Measurements from ENCODE around the gene GOLGA6L24.
"Not testable (repeated sequence)": the region's sequence is repeated elsewhere in the genome, so short reads cannot be mapped to it uniquely, and the experiment has no call there.

The GOLGA6L24 gene, protein sequence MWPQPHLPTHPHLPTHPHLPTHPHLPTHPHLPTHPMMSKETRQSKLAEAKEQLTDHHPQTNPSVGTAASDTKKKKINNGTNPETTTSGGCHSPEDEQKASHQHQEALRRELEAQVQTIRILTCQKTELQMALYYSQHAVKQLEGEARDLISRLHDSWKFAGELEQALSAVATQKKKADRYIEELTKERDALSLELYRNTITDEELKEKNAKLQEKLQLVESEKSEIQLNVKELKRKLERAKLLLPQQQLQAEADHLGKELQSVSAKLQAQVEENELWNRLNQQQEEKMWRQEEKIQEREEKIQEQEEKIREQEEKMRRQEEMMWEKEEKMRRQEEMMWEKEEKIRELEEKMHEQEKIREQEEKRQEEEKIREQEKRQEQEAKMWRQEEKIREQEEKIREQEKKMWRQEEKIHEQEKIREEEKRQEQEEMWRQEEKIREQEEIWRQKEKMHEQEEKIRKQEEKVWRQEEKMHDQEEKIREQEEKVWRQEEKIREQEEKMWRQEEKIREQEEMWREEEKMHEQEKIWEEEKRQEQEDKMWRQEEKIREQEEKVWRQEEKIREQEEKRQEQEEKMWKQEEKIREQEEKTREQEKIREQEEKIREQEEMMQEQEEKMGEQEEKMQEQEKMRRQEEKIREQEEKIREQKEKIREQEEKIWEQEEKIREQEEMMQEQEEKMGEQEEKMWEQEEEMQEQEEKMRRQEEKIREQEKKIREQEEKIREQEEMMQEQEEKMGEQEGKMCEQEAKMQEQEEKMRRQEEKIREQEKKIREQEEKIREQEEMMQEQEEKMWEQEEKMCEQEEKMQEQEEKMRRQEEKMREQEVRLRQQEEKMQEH

DNA sequence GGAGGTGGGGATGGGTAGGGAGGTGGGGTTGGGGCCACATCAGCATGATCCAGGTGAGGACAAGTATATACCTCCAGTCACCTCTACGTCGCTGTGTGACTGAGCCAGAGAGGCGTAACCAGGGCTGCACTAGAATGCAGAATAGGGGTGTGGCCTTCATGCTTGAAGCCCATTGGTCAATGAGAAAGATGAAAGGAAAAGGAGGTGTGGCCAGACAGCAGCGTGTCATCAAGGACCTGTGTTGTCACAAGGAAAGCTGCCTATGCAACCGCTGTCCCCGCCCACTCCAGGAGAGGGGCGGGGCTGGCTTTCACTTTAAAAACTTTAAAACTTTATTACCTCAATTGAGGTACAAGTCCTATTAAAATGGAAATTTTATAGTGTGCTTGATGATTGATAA is at the start of gene GOLGA6L24:
TSS of gene GOLGA6L24 (minus strand) at position 101 of the 400 bp plus-strand sequence. CDS start at position 40, 61 bp downstream.
- DNase-seq: not testable (repeated sequence)

DNA sequence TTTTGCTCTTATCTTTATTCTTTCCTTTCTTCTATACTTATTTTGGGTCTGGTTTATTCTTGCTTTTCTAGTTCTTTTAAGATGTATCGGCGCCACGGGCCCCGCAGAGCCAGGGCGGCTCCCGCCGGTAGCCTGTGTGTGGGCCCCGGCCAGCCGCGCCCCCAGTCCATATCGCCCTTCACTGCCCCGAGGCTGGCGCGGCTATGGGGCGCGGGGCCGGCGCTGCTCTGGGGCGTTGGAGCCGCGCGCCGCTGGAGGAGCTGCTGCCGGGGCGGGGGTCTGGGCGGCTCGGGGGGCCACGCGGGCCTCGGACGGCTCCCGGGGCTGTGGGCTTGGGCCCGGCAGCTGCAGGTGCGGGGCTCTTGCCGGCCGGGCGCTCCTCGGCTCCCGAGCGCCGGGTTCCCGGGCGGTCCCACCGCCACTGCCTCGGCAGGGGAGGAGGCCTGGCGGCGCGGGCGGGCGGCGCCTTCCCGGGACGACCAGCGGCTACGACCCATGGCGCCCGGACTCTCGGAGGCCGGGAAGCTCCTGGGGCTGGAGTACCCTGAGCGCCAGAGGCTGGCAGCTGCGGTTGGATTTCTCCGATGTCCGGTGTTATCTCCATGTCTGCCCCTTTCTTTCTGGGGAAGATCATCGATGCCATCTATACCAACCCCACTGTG is 45.0 kb upstream of the GOLGA6L24 start:
- not testable (repeated sequence) for DNase-seq

DNA sequence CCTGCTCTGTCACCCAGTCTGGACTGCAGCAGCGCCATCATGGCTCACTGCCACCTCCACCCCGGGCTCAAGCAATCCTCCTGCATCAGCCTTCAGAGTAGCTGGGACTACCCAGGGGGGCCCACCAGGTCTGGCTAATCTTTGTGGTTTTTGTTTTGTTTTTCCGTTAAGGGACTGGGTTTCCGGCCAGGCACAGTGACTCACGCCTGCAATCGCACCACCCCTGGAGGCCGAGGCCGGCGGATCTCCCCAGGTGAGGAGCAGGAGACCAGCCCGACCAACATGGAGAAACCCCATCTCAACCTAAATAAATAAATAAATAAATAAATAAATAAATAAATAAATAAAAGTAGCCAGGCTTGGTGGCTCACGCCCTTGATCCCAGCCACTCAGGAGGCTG is 38.1 kb upstream of the GOLGA6L24 start:
- not testable (repeated sequence) for DNase-seq

DNA sequence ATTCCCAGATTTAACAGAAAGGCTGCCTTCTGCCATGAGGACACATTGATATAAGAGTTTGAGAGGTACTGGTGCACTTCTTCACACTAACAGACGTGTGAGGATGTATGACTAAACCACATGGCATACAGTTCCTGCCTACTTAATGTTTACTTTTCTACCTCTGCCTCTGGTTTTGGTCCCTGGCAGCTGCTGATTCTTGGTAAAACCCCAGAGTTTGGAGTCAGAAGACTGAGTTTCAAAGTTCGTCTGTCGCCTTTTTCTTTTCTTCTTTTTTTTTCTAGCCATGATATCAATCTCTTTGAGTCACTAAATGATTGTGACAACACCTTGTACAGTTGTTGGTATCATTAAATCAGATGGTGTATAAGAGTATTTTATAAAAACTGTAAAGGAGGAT is 22.2 kb upstream of the GOLGA6L24 start:
- DNase-seq: not testable (repeated sequence)

DNA sequence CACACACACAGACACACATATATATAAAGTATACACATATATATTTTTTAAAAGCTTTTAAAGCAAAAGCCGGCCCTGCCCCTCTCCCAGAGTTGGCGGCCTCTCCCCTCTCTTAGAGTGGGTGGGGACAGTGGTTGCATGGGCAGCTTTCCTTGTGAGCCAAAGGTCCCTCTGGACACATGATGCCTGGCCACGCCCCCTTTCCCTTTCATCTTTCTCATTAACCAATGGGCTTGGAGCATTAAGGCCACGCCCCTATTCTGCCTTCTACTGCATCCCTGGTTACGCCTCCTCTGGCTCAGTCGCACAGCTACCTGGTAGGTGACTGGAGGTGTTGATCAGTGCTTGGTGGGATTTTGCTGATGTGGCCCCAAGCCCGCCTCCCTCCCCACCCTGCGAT is 20.5 kb upstream of the GOLGA6L24 start, which contains the start of gene GOLGA8F:
TSS of gene GOLGA8F (plus strand) at position 301 of the 400 bp plus-strand sequence. CDS start at position 399, 98 bp downstream.
- not testable (repeated sequence) for DNase-seq

DNA sequence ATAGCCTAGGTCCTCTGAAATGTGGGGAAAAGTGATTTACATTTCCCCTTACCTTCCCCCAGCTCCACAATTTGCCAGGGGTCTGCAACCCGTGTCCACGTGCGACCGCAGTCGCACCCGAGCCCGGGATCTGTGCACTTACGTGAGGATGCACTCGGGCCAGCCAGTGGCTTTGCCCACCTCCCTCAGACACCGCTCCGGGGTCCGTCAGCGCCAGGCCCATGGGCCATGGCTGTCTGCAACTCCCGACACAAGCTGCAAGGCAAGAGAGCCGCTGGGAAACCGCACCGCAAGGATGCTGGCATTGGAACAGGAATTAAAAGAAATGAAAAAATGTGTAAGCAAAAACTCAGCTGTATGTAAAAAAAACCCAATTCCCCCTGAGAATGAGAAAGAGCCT is 7.6 kb upstream of the GOLGA6L24 start:
- DNase-seq: not testable (repeated sequence)

DNA sequence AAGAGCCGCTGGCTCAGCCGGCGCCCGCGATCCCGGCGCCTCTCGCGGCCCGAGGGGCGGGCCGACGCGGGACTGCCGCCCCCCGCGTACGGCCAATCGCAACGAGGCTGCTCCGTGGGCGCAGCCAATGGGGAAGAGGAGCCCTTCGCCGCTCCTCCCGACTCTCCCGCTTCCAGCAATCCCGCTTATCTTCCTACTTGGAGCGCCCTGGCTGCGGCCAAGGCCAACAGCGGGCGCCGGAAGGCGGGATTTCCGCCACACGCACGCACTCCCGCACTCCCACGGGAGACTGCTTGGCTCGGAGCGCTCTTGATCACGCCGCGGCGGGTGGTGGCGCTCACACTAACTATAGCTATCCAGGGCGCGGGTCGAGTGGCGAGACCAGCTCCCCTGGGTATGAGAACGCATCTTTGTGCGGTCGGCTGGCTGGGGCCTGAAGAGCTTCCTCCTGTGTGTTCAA is 35.7 kb downstream of the GOLGA6L24 start, which contains the start of gene HERC2:
TSS of gene HERC2 (minus strand) at position 51 of the 460 bp plus-strand sequence. CDS start 746 bp downstream, outside the sequence.
- not testable (repeated sequence) for DNase-seq

DNA sequence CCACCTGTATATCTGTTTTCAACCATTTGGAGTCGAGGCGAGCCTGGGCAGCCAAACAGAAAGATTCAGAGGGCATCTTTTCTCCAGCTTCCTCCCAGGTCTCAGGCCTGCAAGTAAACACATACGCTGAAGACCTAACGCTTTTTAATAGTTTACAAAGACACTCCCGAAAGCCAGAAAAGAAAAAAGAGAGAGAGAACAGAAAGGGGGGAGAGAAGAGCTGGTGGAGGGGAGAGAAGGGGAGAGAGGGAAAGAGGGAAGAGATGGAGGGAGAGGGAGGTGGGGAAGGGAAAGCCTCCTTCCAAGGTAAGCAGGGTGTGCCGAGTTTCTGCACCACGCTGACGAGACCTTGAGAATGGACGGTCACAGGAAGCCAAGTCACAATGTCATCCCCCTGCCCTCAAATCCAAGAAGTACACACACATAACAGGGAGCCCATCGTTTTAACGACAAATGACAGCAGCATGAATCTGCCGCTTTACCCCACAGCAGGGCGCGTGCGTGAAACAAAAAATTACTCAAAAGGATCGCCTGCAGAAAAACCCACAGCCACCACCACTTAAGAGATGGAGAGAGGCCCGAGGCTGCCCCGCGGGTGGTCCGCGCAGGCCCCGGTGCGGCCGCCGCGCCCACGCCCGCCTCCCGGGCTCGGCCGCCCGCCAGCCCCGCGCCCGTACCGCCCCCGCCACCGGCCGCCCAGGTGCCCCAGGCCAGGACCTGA is 36.4 kb downstream of the GOLGA6L24 start:
- not testable (repeated sequence) for DNase-seq

DNA sequence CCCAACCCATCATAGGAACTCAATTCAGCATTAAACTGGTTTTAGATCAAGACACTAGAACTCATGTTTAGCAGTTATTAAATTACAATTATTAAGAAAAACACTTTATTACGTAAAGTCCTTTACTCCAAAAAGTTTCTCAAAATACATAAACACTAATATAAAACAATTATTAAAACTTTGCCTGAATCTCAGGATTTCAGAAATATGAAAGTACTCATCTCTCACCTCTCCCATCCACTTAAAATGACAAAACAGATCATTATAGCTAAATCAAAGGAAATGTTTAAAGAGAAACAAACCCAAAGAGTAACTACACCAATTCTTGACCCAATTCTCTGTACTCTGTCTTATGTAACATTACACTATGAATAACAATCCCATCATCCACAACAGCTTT is 38.2 kb downstream of the GOLGA6L24 start:
- not testable (repeated sequence) for DNase-seq

DNA sequence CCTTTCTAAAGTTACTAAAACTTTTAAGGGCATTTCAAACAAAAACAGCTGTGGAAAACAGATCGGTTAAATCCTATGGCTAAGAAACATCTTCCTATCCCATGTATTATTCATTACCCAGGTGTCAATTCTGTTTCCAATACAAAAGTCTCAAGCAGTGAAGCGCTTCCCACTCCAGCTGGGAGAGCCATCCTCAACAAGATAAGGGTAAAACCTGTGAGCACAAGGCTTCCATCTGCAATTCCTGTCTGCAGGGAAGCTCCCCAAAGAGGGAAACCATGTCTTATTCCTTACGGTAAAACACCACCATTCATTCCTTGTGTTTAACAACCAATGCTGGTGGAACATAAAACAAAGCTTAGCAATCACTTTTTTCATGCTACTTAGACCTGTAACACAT is 39.1 kb downstream of the GOLGA6L24 start:
- not testable (repeated sequence) for DNase-seq

DNA sequence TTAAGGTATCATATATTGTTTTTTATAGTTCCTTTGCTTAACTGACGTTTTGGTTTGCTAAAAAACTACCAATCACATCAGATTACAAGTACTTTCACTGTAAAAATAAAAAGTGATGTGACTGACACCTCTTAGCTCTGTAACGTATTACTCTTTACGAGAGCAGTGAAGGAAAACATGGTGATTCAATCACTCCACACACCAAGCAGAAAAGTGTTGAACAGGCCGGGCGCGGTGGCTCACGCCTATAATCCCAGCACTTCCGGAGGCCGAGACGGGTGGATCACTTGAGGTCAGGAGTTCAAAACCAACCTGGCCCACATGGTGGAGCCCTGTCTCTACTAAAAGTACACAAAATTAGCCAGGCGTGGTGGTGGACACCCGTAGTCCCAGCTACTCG is 39.8 kb downstream of the GOLGA6L24 start:
- not testable (repeated sequence) for DNase-seq

DNA sequence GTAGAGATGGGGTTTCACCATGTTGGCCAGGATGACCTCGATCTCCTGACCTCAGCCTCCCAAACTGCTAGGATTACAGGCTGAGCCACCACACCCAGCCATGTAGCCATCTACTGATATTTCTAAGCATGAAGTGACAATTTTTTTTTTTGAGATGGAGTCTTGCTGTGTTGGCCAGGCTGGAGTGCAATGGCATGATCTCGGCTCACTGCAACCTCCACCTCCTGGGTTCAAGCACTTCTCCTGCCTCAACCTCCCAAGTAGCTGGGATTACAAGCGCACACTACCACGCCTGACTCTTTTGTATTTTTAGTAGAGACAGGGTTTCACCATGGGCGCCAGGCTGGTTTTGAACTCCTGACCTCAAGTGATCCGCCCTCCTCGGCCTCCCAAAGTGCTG is 40.9 kb downstream of the GOLGA6L24 start:
- not testable (repeated sequence) for DNase-seq

DNA sequence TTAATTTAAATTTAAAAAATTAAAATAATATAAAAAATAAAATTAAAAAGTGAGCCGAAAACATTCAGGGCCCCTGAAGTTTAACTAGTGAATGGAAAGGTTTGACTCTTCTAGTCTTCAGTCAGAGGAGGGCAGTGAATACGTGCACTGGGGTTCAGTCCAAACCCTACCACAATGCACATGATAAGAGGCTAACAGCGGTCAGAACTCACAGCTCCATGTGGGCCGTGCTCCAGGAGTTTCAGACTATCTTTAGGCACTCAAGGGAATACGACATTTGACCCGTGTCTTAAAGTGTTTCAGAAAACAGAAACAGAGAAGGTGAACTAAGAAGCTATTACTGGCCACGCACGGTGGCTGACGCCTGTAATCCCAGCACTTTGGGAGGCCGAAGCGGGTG is 47.4 kb downstream of the GOLGA6L24 start:
- not testable (repeated sequence) for DNase-seq

DNA sequence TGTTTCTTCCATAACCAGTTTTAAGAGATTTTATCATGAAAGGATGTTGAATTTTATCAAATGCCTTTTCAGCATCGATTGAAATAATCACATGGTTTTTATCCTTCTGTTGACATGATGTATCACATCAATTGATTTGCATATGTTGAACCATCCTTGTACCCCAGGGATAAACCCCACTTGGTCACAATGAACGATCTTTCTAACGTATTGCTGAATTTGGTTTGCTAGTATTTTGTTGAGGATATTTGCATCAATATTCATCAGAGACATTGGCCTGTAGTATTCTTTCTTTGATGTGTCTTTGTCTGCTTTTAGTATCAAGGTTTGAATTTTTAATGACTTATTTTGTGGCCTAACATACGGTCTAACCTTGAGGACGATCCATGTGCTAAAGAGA is 49.2 kb downstream of the GOLGA6L24 start:
- DNase-seq: not testable (repeated sequence)
